Cerebellar cortex (tissue), 1 donor: ENCODE data around the gene FAM124A.

ENCODE experiments used
- DNase-seq: peaks from one replicate; pipeline ENCODE4 v3.0.0-alpha.2; 2015; ENCODE audit warnings: low spot score

The FAM124A gene

GRCh38 chr13:51243832-51244231, 21.6 kb downstream of the FAM124A start:
- DNase-seq: no peak

GRCh38 chr13:51244637-51245405, 22.6 kb downstream of the FAM124A start:
- DNase-seq: no peak

GRCh38 chr13:51245583-51245982, 23.4 kb downstream of the FAM124A start:
- no peak for DNase-seq

GRCh38 chr13:51246025-51246417, 23.8 kb downstream of the FAM124A start:
- DNase-seq: no peak

GRCh38 chr13:51246418-51247277, 24.4 kb downstream of the FAM124A start:
- DNase-seq: peak; percentile 68

- no peak for DNase-seq
These were observed 27.1 kb downstream of the FAM124A start for GRCh38 chr13:51249255-51249654.

GRCh38 chr13:51249770-51250741, 27.9 kb downstream of the FAM124A start:
- no peak for DNase-seq

- no peak for DNase-seq
These were observed 29.3 kb downstream of the FAM124A start for GRCh38 chr13:51251480-51251879.

- DNase-seq: no peak
These were observed 30.8 kb downstream of the FAM124A start for GRCh38 chr13:51252954-51253532.

GRCh38 chr13:51255556-51255955, 33.4 kb downstream of the FAM124A start:
- DNase-seq: no peak

- DNase-seq: no peak
These were observed 35.0 kb downstream of the FAM124A start for GRCh38 chr13:51257187-51257586.

GRCh38 chr13:51258612-51259548, 36.7 kb downstream of the FAM124A start:
- DNase-seq: no peak

- DNase-seq: no peak
These were observed 38.0 kb downstream of the FAM124A start for GRCh38 chr13:51260154-51260553.

- peak; percentile 73 for DNase-seq
These were observed 39.5 kb downstream of the FAM124A start for GRCh38 chr13:51261610-51262249.

GRCh38 chr13:51262501-51263211, 40.5 kb downstream of the FAM124A start:
- no peak for DNase-seq

- DNase-seq: no peak
These were observed 44.4 kb downstream of the FAM124A start for GRCh38 chr13:51266642-51267041.

GRCh38 chr13:51267622-51268021, 45.4 kb downstream of the FAM124A start:
- no peak for DNase-seq

- DNase-seq: no peak
These were observed 46.8 kb downstream of the FAM124A start for GRCh38 chr13:51269039-51269438.
